ENCODE results near the gene ARHGAP26.

DNA sequence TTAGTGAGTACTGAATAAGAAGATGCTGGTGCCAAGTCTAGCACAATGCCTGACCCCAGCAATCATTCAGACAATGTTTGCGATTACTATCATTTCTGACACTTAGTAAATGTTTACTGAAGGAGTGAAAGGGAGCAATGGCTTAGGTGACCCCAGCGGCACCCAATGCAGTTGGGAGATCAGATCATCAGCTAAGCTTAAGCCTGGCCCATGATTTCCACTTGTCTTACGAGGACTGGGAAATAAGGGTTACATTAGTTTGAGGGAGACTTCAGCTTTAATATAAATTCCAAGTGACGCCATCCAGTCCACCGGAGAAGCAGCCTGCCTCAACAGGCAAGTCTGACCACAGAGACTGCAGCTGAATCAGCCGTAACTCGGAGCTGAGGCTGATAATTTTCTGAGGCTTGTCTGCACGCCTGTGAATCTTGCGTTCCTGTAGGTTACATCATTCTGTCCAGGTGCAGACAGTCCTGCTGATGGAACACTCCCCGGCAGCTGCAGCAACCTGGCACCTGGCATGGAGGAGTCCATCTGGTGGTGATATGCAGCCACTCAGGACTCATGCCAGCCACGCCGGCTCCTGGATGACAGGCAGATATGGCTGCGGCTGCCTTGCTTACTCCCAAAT, 49.4 kb upstream of the ARHGAP26 start:
- TF ChIP-seq, protein P1, sequence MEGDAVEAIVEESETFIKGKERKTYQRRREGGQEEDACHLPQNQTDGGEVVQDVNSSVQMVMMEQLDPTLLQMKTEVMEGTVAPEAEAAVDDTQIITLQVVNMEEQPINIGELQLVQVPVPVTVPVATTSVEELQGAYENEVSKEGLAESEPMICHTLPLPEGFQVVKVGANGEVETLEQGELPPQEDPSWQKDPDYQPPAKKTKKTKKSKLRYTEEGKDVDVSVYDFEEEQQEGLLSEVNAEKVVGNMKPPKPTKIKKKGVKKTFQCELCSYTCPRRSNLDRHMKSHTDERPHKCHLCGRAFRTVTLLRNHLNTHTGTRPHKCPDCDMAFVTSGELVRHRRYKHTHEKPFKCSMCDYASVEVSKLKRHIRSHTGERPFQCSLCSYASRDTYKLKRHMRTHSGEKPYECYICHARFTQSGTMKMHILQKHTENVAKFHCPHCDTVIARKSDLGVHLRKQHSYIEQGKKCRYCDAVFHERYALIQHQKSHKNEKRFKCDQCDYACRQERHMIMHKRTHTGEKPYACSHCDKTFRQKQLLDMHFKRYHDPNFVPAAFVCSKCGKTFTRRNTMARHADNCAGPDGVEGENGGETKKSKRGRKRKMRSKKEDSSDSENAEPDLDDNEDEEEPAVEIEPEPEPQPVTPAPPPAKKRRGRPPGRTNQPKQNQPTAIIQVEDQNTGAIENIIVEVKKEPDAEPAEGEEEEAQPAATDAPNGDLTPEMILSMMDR (IDR thresholded peaks at IDR 0.05 in 8 of 11, conservative IDR thresholded peaks at IDR 0.05 in 3 of 11): no peak
- TF ChIP-seq POLR2AphosphoS5 (IDR thresholded peaks at IDR 0.05): no peak
